ENCODE results near the gene SENP5.
"Not testable (repeated sequence)": the region's sequence is repeated elsewhere in the genome, so short reads cannot be mapped to it uniquely, and the experiment has no call there.

The SENP5 gene

GRCh38 chr3:196942226-196942914 lies 74.7 kb downstream of the SENP5 start, which contains the start of gene NCBP2:
NCBP2 (minus strand) TSS chr3:196942528; CDS start chr3:196942503, 25 bp downstream.
- peak; percentile 100 for DNase-seq

- DNase-seq, result peak; percentile 17
Measured at GRCh38 chr3:196942915-196943277, 75.2 kb downstream of the SENP5 start.

- DNase-seq, result not testable (repeated sequence)
Measured at GRCh38 chr3:196944037-196944790, 76.5 kb downstream of the SENP5 start.

- no peak for DNase-seq
Measured at GRCh38 chr3:196947136-196947859, 79.6 kb downstream of the SENP5 start.

DNA sequence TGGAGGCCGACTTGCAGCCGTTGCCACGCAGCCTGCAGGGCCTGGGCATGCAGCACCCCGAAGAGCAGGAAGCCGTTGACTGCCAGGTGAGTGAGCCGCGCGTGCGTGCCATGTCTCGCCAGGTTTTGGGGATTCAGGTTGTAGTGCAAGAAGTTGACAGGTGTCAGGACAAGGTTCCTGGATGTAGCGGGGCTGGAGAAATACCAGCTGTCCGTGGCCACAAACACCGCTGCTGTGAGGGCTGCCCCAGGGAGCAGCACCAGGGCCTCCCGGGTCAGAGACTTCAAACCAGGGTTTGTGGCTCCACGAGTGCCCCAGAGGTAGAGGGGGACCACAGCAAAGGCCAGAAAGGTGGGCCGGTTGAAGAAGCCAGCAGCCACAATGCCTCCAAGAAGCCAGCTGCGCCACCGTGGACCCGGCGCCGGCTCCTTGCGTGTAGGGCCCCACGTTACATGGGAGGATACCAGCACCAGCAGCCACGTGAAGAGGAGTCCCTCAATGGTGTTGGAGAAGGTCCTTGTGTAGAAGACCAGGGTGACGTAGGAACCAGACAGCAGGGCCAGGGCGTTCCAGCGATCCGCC lies 80.2 kb downstream of the SENP5 start:
- no peak for DNase-seq

- no peak for DNase-seq
Measured at GRCh38 chr3:196948442-196949284, 80.9 kb downstream of the SENP5 start.

GRCh38 chr3:196949285-196949619 lies 81.5 kb downstream of the SENP5 start:
- no peak for DNase-seq

- DNase-seq, result no peak
Measured at GRCh38 chr3:196949750-196950149, 82.0 kb downstream of the SENP5 start.

- DNase-seq, result no peak
Measured at GRCh38 chr3:196951371-196951770, 83.7 kb downstream of the SENP5 start.

DNA sequence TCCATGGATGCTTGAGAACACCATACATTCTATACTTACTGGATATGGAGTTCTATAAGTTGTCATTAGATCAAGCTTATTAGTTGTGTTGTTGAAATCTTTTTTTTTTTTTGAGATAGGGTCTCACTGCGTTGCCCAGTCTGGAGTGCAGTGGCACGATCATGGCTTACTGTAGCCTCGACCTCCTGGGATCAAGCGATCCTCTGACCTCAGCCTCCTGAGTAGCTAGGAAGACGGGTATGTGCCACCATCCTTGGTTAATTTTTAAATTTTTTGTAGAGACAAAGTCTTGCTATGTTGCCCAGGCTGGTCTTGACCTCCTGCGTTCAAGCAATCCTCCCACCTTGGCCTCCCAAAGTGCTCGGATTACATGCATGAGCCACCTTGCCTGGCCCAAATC lies 87.1 kb downstream of the SENP5 start:
- DNase-seq, result no peak

DNA sequence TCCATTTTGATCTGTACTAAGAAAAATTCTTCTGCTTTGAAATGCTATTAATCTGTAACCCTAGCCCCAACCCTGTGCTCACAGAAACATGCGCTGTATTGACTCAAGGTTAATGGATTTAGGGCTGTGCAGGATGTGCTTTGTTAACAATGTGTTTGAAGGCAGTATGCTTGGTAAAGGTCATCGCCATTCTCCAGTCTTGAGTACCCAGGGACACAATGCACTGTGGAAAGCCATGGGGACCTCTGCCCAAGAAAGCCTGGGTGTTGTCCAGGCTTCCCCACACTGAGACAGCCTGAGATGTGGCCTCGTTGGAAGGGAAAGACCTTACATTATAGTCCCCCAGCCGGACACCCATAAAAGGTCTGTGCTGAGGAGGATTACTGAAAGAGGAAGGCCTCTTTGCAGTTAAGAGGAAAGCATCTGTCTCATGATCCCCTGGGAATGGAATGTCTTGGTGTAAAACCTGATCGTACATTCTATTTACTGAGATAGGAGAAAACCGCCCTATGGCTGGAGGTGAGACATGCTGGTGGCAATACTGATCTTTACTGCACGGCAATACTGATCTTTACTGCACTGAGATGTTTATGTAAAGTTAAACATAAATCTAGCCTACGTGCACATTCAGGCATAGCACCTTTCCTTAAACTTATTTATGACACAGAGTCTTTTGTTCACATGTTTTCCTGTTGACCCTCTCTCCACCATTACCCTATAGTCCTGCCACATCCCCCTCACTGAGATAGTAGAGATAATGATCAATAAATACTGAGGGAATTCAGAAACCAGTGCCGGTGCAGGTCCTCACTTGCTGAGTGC lies 94.6 kb downstream of the SENP5 start:
- DNase-seq, result no peak

DNA sequence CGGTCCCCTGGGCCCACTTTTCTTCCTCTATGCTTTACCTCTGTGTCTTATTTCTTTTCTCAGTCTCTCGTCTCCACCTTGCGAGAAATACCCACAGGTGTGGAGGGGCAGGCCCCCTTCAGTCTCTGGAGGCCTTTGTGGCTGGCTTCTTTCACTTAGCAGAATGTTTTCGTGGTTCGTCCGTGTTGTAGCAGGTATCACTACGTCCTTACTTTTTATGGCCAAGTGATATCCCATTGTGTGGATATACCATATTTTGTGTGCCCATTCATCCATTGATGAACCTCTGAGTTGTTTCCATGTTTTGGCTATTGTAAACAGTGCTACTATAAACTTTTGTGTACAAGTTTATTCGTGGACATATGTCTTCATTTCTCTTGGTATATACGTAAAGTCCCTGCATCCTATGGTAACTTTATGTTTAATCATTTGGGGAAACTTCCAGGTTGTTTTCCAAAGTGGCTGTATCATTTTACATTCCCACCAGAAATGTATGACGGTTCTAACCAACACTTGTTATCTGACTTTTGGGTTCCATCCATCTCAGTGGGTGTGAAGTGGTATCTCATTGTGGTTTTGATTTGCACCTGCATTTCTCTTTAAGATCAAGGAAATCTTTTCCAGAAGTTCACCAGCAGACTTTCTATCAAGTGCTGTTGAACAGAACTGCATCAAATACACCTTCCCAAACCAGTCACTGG lies 95.4 kb downstream of the SENP5 start:
- DNase-seq, result no peak

DNA sequence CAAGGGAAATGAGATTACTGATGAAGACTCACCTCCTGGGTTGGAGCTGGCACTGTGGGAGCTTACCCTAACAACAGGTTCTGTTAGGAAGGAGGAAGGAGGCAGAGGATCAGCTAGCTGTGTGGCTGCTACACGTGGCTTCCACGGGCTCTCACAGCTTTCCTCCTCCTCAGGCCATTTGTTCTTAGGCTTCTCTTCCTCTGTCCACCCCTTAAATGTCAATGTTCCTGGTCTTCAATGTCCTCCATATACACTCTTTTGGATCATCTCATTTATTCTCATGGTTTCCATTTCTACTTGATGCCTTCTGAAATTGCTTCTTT lies 95.9 kb downstream of the SENP5 start:
- DNase-seq, result no peak

DNA sequence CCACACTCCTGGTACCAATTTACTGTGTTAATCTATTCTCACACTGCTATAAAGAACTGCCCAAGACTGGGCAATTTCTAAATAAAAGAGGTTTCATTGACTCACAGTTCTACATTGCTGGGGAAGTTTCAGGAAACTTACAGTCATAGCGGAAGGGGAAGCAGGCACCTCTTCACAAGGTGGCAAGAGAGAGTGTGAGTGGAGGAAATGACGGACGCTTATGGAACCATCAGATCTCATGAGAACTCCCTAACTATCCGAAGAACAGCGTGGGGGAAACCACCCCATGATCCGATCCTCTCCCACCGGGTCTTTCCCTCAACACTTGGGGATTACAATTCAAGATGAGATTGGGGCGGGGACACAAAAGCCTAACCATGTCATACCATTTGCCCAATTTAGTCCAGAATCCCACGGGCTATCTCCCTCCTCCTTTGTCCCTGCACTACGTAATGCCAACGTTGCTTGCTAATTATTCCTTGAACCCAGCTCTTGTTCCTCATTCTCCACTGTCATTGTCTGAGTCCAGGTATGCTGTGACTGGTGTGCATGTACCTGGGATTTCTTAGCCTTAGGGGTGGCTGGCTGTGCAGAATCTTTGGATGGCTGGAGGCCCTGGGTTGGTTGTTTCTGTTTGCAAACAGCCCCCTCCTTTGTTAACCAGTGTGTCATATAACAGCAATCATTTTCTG lies 97.5 kb downstream of the SENP5 start:
- DNase-seq, result no peak

- no peak for DNase-seq
Measured at GRCh38 chr3:196965804-196966173, 98.1 kb downstream of the SENP5 start.

GRCh38 chr3:196966526-196967401 lies 99.0 kb downstream of the SENP5 start:
- DNase-seq, result no peak

DNA sequence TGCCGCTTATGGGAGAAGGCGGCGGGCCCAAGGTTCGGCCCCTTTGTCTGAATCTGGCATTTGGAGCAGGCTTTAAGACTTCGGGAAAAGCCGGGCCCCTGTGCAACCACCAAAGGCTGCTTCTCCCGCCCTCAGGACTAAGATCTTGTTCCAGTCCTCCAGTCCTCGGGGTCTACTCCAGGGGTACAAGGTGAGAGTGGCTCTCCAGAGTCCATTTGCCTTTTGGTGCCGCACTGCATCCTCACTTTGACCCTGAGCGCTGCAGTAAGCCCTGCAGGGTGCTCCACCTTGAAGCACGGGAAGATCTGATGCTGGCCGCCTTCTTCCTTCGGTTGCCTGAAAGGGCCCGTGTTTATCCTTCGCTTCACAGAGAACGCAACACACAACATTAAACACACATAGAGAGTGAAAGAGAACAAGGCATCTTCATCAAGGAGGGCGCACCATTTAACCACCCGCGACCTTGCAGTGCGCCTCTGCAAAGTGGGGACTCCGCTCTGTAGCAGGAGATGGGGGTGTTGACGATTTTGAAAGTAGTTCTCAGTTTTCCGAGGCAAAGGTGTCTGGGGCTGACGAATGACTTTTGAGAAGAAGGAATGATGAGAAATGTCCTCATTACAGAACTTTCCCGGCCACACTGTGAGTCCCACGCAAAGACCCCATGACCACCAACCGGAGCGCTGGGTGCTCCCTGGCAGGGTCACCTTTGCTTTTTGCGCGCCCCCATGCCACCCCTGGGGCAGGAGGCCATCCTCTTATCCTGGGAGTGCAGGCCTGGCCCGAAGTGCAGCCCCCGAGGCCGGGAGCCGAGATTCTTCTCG lies 99.9 kb downstream of the SENP5 start:
- no peak for DNase-seq
